BE2C (cell line): ENCODE data around the gene GALNT9.

Experiments used
- DNase-seq: peaks from one replicate; pipeline ENCODE4 v3.0.0-alpha.2; 2020
- H3K27me3 ChIP-seq: fragments of 250-450 bp; sonication (Bioruptor Pico); 2 replicates; pipeline ENCODE4 v1.5.1; 2020; ENCODE audit warnings: mild to moderate bottlenecking
- H3K36me3 ChIP-seq: fragments of 250-450 bp; sonication (Bioruptor Pico); 2 replicates; pipeline ENCODE4 v1.5.1; 2020; ENCODE audit warnings: mild to moderate bottlenecking
- H3K4me1 ChIP-seq: fragments of 250-450 bp; sonication (Bioruptor Pico); 2 replicates; pipeline ENCODE4 v1.5.1; 2020
- H3K4me3 ChIP-seq: 2 replicates; pipeline ENCODE4 v1.5.1; 2011; ENCODE audit warnings: low read depth, low read length
- H3K9me3 ChIP-seq: fragments of 250-450 bp; sonication (Bioruptor Pico); 2 replicates; pipeline ENCODE4 v1.5.1; 2020
- CTCF ChIP-seq: IDR thresholded peaks from 2 replicates; pipeline ENCODE4 v1.5.1; 2012; ENCODE audit warnings: mild to moderate bottlenecking, low read depth, low read length

The GALNT9 gene

GRCh38 chr12:132351751-132352495 lies 22.5 kb upstream of the GALNT9 start:
- Histone ChIP-seq H3K27me3 (peaks cover 53% of the 10 kb centered on the region), H3K4me1 (no peaks in the 10 kb centered on the region), H3K36me3 (no peaks in the 10 kb centered on the region), H3K9me3 (no peaks in the 10 kb centered on the region), H3K4me3 (no peak overlapping the region)
- TF ChIP-seq CTCF = no peak
- no peak for DNase-seq

GRCh38 chr12:132349501-132350131 lies 20.2 kb upstream of the GALNT9 start:
- Histone ChIP-seq H3K4me3 (no peak overlapping the region), H3K4me1 (no peaks in the 10 kb centered on the region), H3K9me3 (no peaks in the 10 kb centered on the region), H3K27me3 (peaks cover 51% of the 10 kb centered on the region), H3K36me3 (no peaks in the 10 kb centered on the region)
- no peak for TF ChIP-seq CTCF
- no peak for DNase-seq

GRCh38 chr12:132348176-132348575 lies 18.8 kb upstream of the GALNT9 start:
- no peak for DNase-seq
- no peaks in the 10 kb centered on the region for H3K36me3 ChIP-seq
- H3K27me3 ChIP-seq = peaks cover 51% of the 10 kb centered on the region
- no peak for TF ChIP-seq CTCF
- H3K9me3 ChIP-seq = no peaks in the 10 kb centered on the region
- no peaks in the 10 kb centered on the region for H3K4me1 ChIP-seq
- no peak overlapping the region for H3K4me3 ChIP-seq

- H3K36me3 ChIP-seq = no peaks in the 10 kb centered on the region
- H3K9me3 ChIP-seq = no peaks in the 10 kb centered on the region
- no peak overlapping the region for H3K4me3 ChIP-seq
- DNase-seq = no peak
- peaks cover 49% of the 10 kb centered on the region for H3K27me3 ChIP-seq
- H3K4me1 ChIP-seq = no peaks in the 10 kb centered on the region
- TF ChIP-seq CTCF = no peak
Measured at GRCh38 chr12:132347176-132347855, 17.9 kb upstream of the GALNT9 start.

- no peak for DNase-seq
- Histone ChIP-seq H3K4me3 (no peak overlapping the region), H3K9me3 (no peaks in the 10 kb centered on the region), H3K36me3 (no peaks in the 10 kb centered on the region), H3K27me3 (peaks cover 53% of the 10 kb centered on the region), H3K4me1 (no peaks in the 10 kb centered on the region)
- TF ChIP-seq CTCF = no peak
Measured at GRCh38 chr12:132346471-132347175, 17.2 kb upstream of the GALNT9 start.
